ES-I3 (cell line): Measurements from ENCODE around the gene GNB1.
"Not testable (repeated sequence)": the region's sequence is repeated elsewhere in the genome, so short reads cannot be mapped to it uniquely, and the experiment has no call there.

Experiments
- H3K36me3 ChIP-seq: 2 replicates; pipeline ENCODE4 v1.6.1; 2013; ENCODE audit warnings: mild to moderate bottlenecking, low read length, control low read depth, moderate library complexity; ENCODE audit not compliant: insufficient read depth
- H3K4me1 ChIP-seq: 2 replicates; pipeline ENCODE4 v1.6.1; 2013; ENCODE audit warnings: mild to moderate bottlenecking, control low read depth, low read length; ENCODE audit not compliant: insufficient read depth
- H3K9ac ChIP-seq: 2 replicates; pipeline ENCODE4 v1.6.1; 2013; ENCODE audit warnings: low read depth, mild to moderate bottlenecking, low read length, moderate library complexity
- H3K9me3 ChIP-seq: 2 replicates; pipeline ENCODE4 v1.6.1; 2013; ENCODE audit warnings: mild to moderate bottlenecking, low read length, moderate library complexity; ENCODE audit not compliant: control insufficient read depth, insufficient read depth

Gene GNB1

GRCh38 chr1:1893291-1893985, 2.6 kb upstream of the GNB1 start:
- peaks cover 27% of the 10 kb centered on the region for H3K4me1 ChIP-seq
- H3K9ac ChIP-seq, result no peak overlapping the region
- no peaks in the 10 kb centered on the region for H3K9me3 ChIP-seq
- H3K36me3 ChIP-seq, result no peaks in the 10 kb centered on the region

GRCh38 chr1:1892763-1893120, 1.9 kb upstream of the GNB1 start:
- Histone ChIP-seq H3K4me1 (peaks cover 28% of the 10 kb centered on the region), H3K9me3 (no peaks in the 10 kb centered on the region), H3K9ac (no peak overlapping the region; the same call in 1 of the 2 replicates), H3K36me3 (no peaks in the 10 kb centered on the region)

GRCh38 chr1:1892079-1892762, 1.3 kb upstream of the GNB1 start:
- Histone ChIP-seq H3K9ac (peak overlapping the region; percentile 49), H3K4me1 (peaks cover 25% of the 10 kb centered on the region), H3K9me3 (no peaks in the 10 kb centered on the region), H3K36me3 (no peaks in the 10 kb centered on the region)

GRCh38 chr1:1891349-1892078, 627 bp upstream of the GNB1 start:
- H3K4me1 ChIP-seq, result peaks cover 25% of the 10 kb centered on the region
- no peaks in the 10 kb centered on the region for H3K9me3 ChIP-seq
- no peaks in the 10 kb centered on the region for H3K36me3 ChIP-seq
- H3K9ac ChIP-seq, result peak overlapping the region; percentile 97

- Histone ChIP-seq H3K9me3 (no peaks in the 10 kb centered on the region), H3K9ac (peak overlapping the region; percentile 97), H3K36me3 (no peaks in the 10 kb centered on the region), H3K4me1 (peaks cover 21% of the 10 kb centered on the region)
Observed at GRCh38 chr1:1889847-1890505, 911 bp downstream of the GNB1 start.

GRCh38 chr1:1889090-1889750, 1.7 kb downstream of the GNB1 start:
- Histone ChIP-seq H3K4me1 (peaks cover 13% of the 10 kb centered on the region), H3K36me3 (no peaks in the 10 kb centered on the region), H3K9me3 (no peaks in the 10 kb centered on the region), H3K9ac (peak overlapping the region; percentile 97)

- not testable (repeated sequence) for H3K36me3 ChIP-seq, H3K9ac ChIP-seq, H3K9me3 ChIP-seq
- peaks cover 18% of the 10 kb centered on the region; the same call in 1 of the 2 replicates for H3K4me1 ChIP-seq
Observed at GRCh38 chr1:1883890-1884289, 7.0 kb downstream of the GNB1 start.

GRCh38 chr1:1883092-1883873, 7.6 kb downstream of the GNB1 start:
- H3K9me3 ChIP-seq, result no peaks in the 10 kb centered on the region
- H3K36me3 ChIP-seq, result no peaks in the 10 kb centered on the region; the same call in 1 of the 2 replicates
- H3K9ac ChIP-seq, result no peak overlapping the region
- H3K4me1 ChIP-seq, result peaks cover 16% of the 10 kb centered on the region; the same call in 1 of the 2 replicates

- Histone ChIP-seq H3K36me3 (peaks cover 1% of the 10 kb centered on the region; the same call in 1 of the 2 replicates), H3K4me1 (peaks cover 15% of the 10 kb centered on the region; the same call in 1 of the 2 replicates), H3K9ac (no peak overlapping the region)
Observed at GRCh38 chr1:1881727-1882126, 9.2 kb downstream of the GNB1 start.

GRCh38 chr1:1880617-1881312, 10.1 kb downstream of the GNB1 start:
- no peak overlapping the region for H3K9ac ChIP-seq
- H3K4me1 ChIP-seq, result peaks cover 15% of the 10 kb centered on the region; the same call in 1 of the 2 replicates
- no peaks in the 10 kb centered on the region for H3K9me3 ChIP-seq
- H3K36me3 ChIP-seq, result peaks cover 9% of the 10 kb centered on the region

More at GRCh38 chr1:1881727-1882126, 9.2 kb downstream of the GNB1 start:
- no peaks in the 10 kb centered on the region for H3K9me3 ChIP-seq

GRCh38 chr1:1879942-1880341, 10.9 kb downstream of the GNB1 start:
- Histone ChIP-seq H3K36me3 (peaks cover 13% of the 10 kb centered on the region), H3K9ac (no peak overlapping the region), H3K4me1 (peaks cover 15% of the 10 kb centered on the region; the same call in 1 of the 2 replicates), H3K9me3 (no peaks in the 10 kb centered on the region)

GRCh38 chr1:1877865-1878436, 12.9 kb downstream of the GNB1 start:
- Histone ChIP-seq H3K36me3 (peaks cover 17% of the 10 kb centered on the region), H3K9ac (no peak overlapping the region), H3K9me3 (no peaks in the 10 kb centered on the region), H3K4me1 (0 out of 2 replicates have a peak, but pooled peaks cover 10% of the 10 kb centered on the region)
